Muscle layer of duodenum (tissue), 2 donors: ENCODE measurements around the gene CDH12.
"Not testable (repeated sequence)": the region's sequence is repeated elsewhere in the genome, so short reads cannot be mapped to it uniquely, and the experiment has no call there.

ENCODE experiments used
- H3K27ac ChIP-seq: one replicate; pipeline ENCODE4 v1.7.0; 2013; ENCODE audit warnings: mild to moderate bottlenecking, low read length
- H3K27me3 ChIP-seq: one replicate; pipeline ENCODE4 v1.7.0; 2013; ENCODE audit warnings: low read depth, mild to moderate bottlenecking, control low read depth, low read length
- H3K36me3 ChIP-seq, 2 donors: one replicate each; pipeline ENCODE4 v1.7.0; 2013; ENCODE audit warnings: low read length in 2 of 2, control low read depth in 1 of 2, mild to moderate bottlenecking in 1 of 2; ENCODE audit not compliant: insufficient read depth in 2 of 2, control insufficient read depth in 1 of 2
- H3K4me1 ChIP-seq, 2 donors: one replicate each; pipeline ENCODE4 v1.7.0; 2013; ENCODE audit warnings: low read length in 2 of 2, mild to moderate bottlenecking in 2 of 2, control low read depth in 1 of 2, moderate library complexity in 1 of 2; ENCODE audit not compliant: insufficient read depth in 2 of 2, control insufficient read depth in 1 of 2
- H3K4me3 ChIP-seq, 2 donors: one replicate each; pipeline ENCODE4 v1.7.0; 2013; ENCODE audit warnings: low read length in 2 of 2, low read depth in 1 of 2, mild to moderate bottlenecking in 1 of 2
- H3K9me3 ChIP-seq, 2 donors: one replicate each; pipeline ENCODE4 v1.7.0; 2013; ENCODE audit warnings: low read length in 2 of 2, control low read depth in 1 of 2, mild to moderate bottlenecking in 1 of 2; ENCODE audit not compliant: control insufficient read depth in 1 of 2
- donor health status: healthy.

The CDH12 gene

GRCh38 chr5:22213703-22214495 is 639.2 kb downstream of the CDH12 start:
- H3K4me3 ChIP-seq, H3K27ac ChIP-seq, H3K36me3 ChIP-seq, H3K27me3 ChIP-seq, H3K4me1 ChIP-seq, H3K9me3 ChIP-seq: not testable (repeated sequence)

- H3K27me3 ChIP-seq, H3K4me1 ChIP-seq, H3K27ac ChIP-seq, H3K4me3 ChIP-seq, H3K9me3 ChIP-seq, H3K36me3 ChIP-seq: not testable (repeated sequence)
These were observed 640.7 kb downstream of the CDH12 start for GRCh38 chr5:22212254-22212991.

GRCh38 chr5:22208463-22208862 is 644.7 kb downstream of the CDH12 start:
- not testable (repeated sequence) for H3K27me3 ChIP-seq, H3K9me3 ChIP-seq, H3K4me3 ChIP-seq, H3K36me3 ChIP-seq, H3K27ac ChIP-seq, H3K4me1 ChIP-seq

GRCh38 chr5:22188651-22189050 is 664.5 kb downstream of the CDH12 start:
- H3K9me3 ChIP-seq, H3K27ac ChIP-seq, H3K27me3 ChIP-seq, H3K4me1 ChIP-seq, H3K4me3 ChIP-seq, H3K36me3 ChIP-seq: not testable (repeated sequence)

DNA sequence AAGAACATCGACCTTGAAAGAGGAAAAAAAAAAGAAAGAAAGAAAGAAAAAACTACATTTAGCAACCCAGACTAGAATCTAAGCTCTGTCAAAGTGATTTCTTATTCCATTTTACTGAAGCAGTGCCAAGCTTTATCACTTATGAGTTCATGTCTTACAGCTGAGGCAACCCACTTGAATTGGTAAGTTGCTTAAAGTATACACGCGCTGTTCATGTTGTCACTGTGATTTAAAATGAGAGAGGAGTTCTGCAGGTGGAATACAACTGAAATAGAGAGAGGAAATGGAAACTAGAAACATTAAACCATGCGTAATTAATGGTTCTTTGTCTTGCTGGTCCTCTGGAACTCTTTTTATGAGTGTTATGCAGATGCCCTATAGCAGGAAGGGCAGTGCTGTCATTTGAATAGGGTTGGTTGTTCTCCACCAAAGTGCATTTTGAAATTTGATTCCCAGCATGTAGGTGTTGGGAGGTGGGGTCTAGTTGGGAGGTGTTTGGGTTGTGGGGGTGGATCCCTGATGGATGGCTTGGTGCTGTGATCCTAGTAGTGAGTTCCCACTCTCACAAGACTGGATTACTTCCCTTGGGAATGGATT is 665.4 kb downstream of the CDH12 start:
- not testable (repeated sequence) for H3K4me1 ChIP-seq, H3K27ac ChIP-seq, H3K36me3 ChIP-seq, H3K4me3 ChIP-seq, H3K27me3 ChIP-seq, H3K9me3 ChIP-seq

DNA sequence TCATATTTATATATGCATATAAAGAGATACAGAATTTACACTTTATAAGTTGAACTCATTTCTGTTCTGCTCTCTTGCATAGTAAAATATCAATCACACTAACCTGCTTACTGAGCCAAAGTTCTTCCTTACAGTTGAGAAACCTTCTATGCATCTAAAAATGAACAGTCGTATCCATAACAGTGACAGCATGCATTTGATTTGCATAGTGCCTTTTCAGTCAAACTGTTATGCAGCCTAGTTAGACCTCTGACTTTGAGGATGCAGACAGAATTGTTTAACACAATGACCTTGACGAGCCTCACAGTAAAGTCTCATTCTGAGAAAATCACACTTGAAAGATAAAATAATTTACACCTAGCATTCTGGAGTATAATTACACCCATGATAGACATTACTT is 683.9 kb downstream of the CDH12 start:
- not testable (repeated sequence) for H3K27me3 ChIP-seq, H3K9me3 ChIP-seq, H3K27ac ChIP-seq, H3K36me3 ChIP-seq, H3K4me1 ChIP-seq, H3K4me3 ChIP-seq

DNA sequence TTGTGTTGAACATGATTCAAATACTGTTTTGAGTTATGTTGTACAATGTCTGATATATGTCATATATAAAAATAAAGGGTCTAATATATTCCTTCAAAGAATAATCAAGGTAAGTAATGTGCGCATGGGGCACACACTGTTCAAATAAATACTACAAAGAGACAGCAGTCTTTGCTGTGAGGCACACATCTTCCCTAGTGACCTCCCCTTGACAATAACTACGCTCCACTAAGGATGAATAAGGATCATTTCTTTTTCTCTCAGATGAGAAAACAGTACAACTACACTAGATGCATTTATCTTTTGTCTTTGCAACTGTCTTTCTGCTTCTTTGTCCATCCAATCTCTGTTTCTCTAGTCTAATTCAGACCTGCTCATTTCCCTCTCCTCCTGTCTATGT is 684.4 kb downstream of the CDH12 start:
- not testable (repeated sequence) for H3K27ac ChIP-seq, H3K4me1 ChIP-seq, H3K36me3 ChIP-seq, H3K4me3 ChIP-seq, H3K27me3 ChIP-seq, H3K9me3 ChIP-seq

DNA sequence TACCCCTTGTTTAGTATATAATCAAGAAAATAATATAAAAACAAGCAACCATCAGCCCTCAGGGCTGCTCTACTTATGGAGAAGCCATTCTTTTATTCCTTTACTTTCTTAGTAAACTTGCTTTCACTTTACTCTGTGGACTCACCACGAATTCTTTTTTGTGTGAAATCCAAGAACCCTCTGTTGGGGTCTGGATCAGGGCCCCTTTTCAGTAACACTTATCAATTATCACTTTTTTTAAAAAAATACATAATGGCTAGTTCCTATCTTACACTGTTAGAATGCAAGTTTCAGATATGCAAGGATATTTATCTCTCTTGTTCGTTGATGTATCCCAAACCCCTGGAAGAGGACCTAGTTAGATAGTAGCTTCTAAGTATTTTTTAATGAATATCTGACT is 687.2 kb downstream of the CDH12 start:
- not testable (repeated sequence) for H3K27ac ChIP-seq, H3K36me3 ChIP-seq, H3K27me3 ChIP-seq, H3K4me1 ChIP-seq, H3K4me3 ChIP-seq, H3K9me3 ChIP-seq

- not testable (repeated sequence) for H3K27ac ChIP-seq, H3K4me3 ChIP-seq, H3K27me3 ChIP-seq, H3K9me3 ChIP-seq, H3K4me1 ChIP-seq, H3K36me3 ChIP-seq
These were observed 688.0 kb downstream of the CDH12 start for GRCh38 chr5:22164910-22165748.

DNA sequence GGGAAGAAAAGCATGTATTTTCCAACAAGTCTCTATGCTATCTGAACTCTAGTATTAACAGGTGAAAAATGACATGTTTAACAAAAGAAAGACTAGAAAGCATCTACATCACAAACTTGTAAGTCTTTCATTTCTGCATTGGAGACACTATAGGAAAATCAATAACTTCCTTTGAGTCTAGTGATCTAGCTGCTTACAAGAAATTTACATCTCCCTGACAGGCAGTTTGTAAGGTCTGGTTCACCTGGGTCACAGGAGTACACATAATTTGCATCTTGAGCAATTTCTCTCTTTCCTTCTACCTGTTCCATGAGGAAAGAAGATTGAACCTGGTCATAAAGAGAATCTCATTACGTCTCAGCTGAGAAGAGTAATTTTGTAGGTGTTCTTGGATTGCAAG is 696.2 kb downstream of the CDH12 start:
- not testable (repeated sequence) for H3K36me3 ChIP-seq, H3K4me3 ChIP-seq, H3K27me3 ChIP-seq, H3K9me3 ChIP-seq, H3K27ac ChIP-seq, H3K4me1 ChIP-seq

GRCh38 chr5:22154779-22155178 is 698.4 kb downstream of the CDH12 start:
- H3K4me1 ChIP-seq, H3K36me3 ChIP-seq: not testable (repeated sequence)

More at GRCh38 chr5:22154779-22155178, 698.4 kb downstream of the CDH12 start:
- not testable (repeated sequence) for H3K27me3 ChIP-seq, H3K27ac ChIP-seq, H3K4me3 ChIP-seq, H3K9me3 ChIP-seq
